Spleen (tissue), 7 donors: ENCODE results near the gene CASKIN2.

Experiments used
- CTCF ChIP-seq, 11 experiments: fragments of 200-600 bp in 7 of 11; fragments of 450-650 bp in 4 of 11; sonication (generic) in 4 of 11; IDR thresholded peaks in 8 of 11; conservative IDR thresholded peaks in 3 of 11; 1 replicate in 7 of 11; 2 replicates in 4 of 11; pipeline versions ENCODE4 v1.4.0 to v1.8.0; 2016 to 2021; ENCODE audit warnings: antibody characterized with exemption in 11 of 11, inconsistent platforms in 4 of 11, mild to moderate bottlenecking in 1 of 11
- POLR2A ChIP-seq, 3 donors: fragments of 450-650 bp; IDR thresholded peaks; one replicate each; pipeline ENCODE4 v1.5.1; 2017; ENCODE audit warnings: antibody characterized with exemption in 3 of 3, mild to moderate bottlenecking in 1 of 3
- POLR2AphosphoS5 ChIP-seq, 3 donors: sonication (generic); formaldehyde crosslinking; IDR thresholded peaks; one replicate each; pipeline ENCODE4 v1.5.1; 2017; ENCODE audit warnings: antibody characterized with exemption in 3 of 3
- donor health status: DM: no; HTN: no; CAD: no; lungs with moderate emphysema.
- donor health status: DM: no; HTN: no; CAD: no.
- donor health status: DM: no; HTN: no; CAD: no.

GRCh38 chr17:75490173-75490743, 25.1 kb downstream of the CASKIN2 start:
- no peak for TF ChIP-seq CTCF (IDR thresholded peaks at IDR 0.05 in 8 of 11, conservative IDR thresholded peaks at IDR 0.05 in 3 of 11)
- no peak for TF ChIP-seq POLR2AphosphoS5 (IDR thresholded peaks at IDR 0.05)
- no peak for TF ChIP-seq POLR2A (IDR thresholded peaks at IDR 0.05)
